Measurements from ENCODE around the gene NT5DC3.

Gene NT5DC3

GRCh38 chr12:103757248-103757647, 83.8 kb downstream of the NT5DC3 start (continued):
- TF ChIP-seq CSRNP3 (CRISPR knock-in tag; IDR thresholded peaks at IDR 0.05) (no peak), ZFP30 (CRISPR knock-in tag; IDR thresholded peaks at IDR 0.05) (no peak), ARNTL (CRISPR knock-in tag; IDR thresholded peaks at IDR 0.05; ENCODE audit: borderline replicate concordance, low read depth) (no peak), PATZ1 (CRISPR knock-in tag; IDR thresholded peaks at IDR 0.05; ENCODE audit: borderline replicate concordance) (no peak), CSDC2 (CRISPR knock-in tag; IDR thresholded peaks at IDR 0.05) (no peak), RARB (CRISPR knock-in tag; IDR thresholded peaks at IDR 0.05) (no peak), TOX (CRISPR knock-in tag; IDR thresholded peaks at IDR 0.05; ENCODE audit: borderline replicate concordance) (no peak)

- ATAC-seq: no peak
- TF ChIP-seq BACH2 (CRISPR knock-in tag; IDR thresholded peaks at IDR 0.05; ENCODE audit: borderline replicate concordance) (no peak), CSRNP3 (CRISPR knock-in tag; IDR thresholded peaks at IDR 0.05) (no peak), CREB5 (CRISPR knock-in tag; IDR thresholded peaks at IDR 0.05; ENCODE audit: low read depth) (no peak), RARB (CRISPR knock-in tag; IDR thresholded peaks at IDR 0.05) (no peak), SNAI2 (CRISPR knock-in tag; IDR thresholded peaks at IDR 0.05) (no peak)
These were observed 84.6 kb downstream of the NT5DC3 start for GRCh38 chr12:103756443-103756842.

GRCh38 chr12:103755425-103755824, 85.6 kb downstream of the NT5DC3 start:
- no peak for ATAC-seq
- TF ChIP-seq TCF4 (CRISPR knock-in tag; IDR thresholded peaks at IDR 0.05; ENCODE audit: borderline replicate concordance): no peak
- TF ChIP-seq OSR1 (CRISPR knock-in tag; IDR thresholded peaks at IDR 0.05): no peak
- TF ChIP-seq ESRRG (CRISPR knock-in tag; IDR thresholded peaks at IDR 0.05): no peak
- TF ChIP-seq TOX (CRISPR knock-in tag; IDR thresholded peaks at IDR 0.05; ENCODE audit: borderline replicate concordance): no peak
- TF ChIP-seq RARB (CRISPR knock-in tag; IDR thresholded peaks at IDR 0.05): no peak
- no peak for TF ChIP-seq ZNF565 (CRISPR knock-in tag; conservative IDR thresholded peaks at IDR 0.05; ENCODE audit: low read depth)
- TF ChIP-seq ARNTL (CRISPR knock-in tag; IDR thresholded peaks at IDR 0.05; ENCODE audit: borderline replicate concordance, low read depth): no peak
- TF ChIP-seq CSDC2 (CRISPR knock-in tag; IDR thresholded peaks at IDR 0.05): no peak
- no peak for TF ChIP-seq ISL1 (CRISPR knock-in tag; IDR thresholded peaks at IDR 0.05)
- no peak for TF ChIP-seq ZNF8 (CRISPR knock-in tag; IDR thresholded peaks at IDR 0.05)
- no peak for TF ChIP-seq PPARA (CRISPR knock-in tag; IDR thresholded peaks at IDR 0.05; ENCODE audit: borderline replicate concordance)
- no peak for TF ChIP-seq ZFP30 (CRISPR knock-in tag; IDR thresholded peaks at IDR 0.05)
- TF ChIP-seq GLIS3 (CRISPR knock-in tag; IDR thresholded peaks at IDR 0.05): no peak
- TF ChIP-seq POU6F1 (CRISPR knock-in tag; IDR thresholded peaks at IDR 0.05; ENCODE audit: borderline replicate concordance, low read depth): no peak
- TF ChIP-seq CREB5 (CRISPR knock-in tag; IDR thresholded peaks at IDR 0.05; ENCODE audit: low read depth): no peak
- no peak for TF ChIP-seq CSRNP3 (CRISPR knock-in tag; IDR thresholded peaks at IDR 0.05)
- TF ChIP-seq PATZ1 (CRISPR knock-in tag; IDR thresholded peaks at IDR 0.05; ENCODE audit: borderline replicate concordance): no peak
- no peak for TF ChIP-seq ZNF70 (CRISPR knock-in tag; IDR thresholded peaks at IDR 0.05)
- no peak for TF ChIP-seq ZFP3 (CRISPR knock-in tag; IDR thresholded peaks at IDR 0.05)

Data from SK-N-SH treated with all-trans-retinoic acid at 6 μM for 48 hours (cell line).